CD14-positive monocyte (primary cell): ENCODE results near the gene GH2. TPM values are rescaled to one million over a fixed set of nuclear protein-coding genes. Genes with fewer than 3 reads are reported as not detected.
"Not testable (repeated sequence)": the region's sequence is repeated elsewhere in the genome, so short reads cannot be mapped to it uniquely, and the experiment has no call there.

Source experiments
- DNase-seq, 3 donors: peaks; one replicate each; pipeline ENCODE4 v3.0.0-alpha.2; 2011 to 2022
- H2AFZ ChIP-seq: 2 replicates; pipeline ENCODE4 v1.6.0; 2012; ENCODE audit warnings: mild to moderate bottlenecking, low read depth, low read length, inconsistent platforms; ENCODE audit not compliant: insufficient read depth, poor library complexity, severe bottlenecking
- H3K27ac ChIP-seq, 2 donors: 1 replicate in 1 of 2; 2 replicates in 1 of 2; pipeline ENCODE4 v1.5.1; 2012 to 2013; ENCODE audit warnings: low read length in 2 of 2, control low read depth in 1 of 2, inconsistent platforms in 1 of 2, low read depth in 1 of 2, mild to moderate bottlenecking in 1 of 2
- H3K27me3 ChIP-seq, 2 donors: one replicate each; pipeline versions ENCODE4 v1.6.0 to v1.6.1; 2011 to 2013; ENCODE audit warnings: low read length in 2 of 2; ENCODE audit not compliant: control insufficient read depth in 2 of 2, insufficient read depth in 2 of 2
- H3K36me3 ChIP-seq, 2 donors: replicated peaks in 1 of 2; 1 replicate in 1 of 2; 2 replicates in 1 of 2; pipeline versions ENCODE4 v1.5.1 to v1.6.1; 2012 to 2013; ENCODE audit warnings: low read length in 2 of 2, control low read depth in 1 of 2, inconsistent platforms in 1 of 2, mild to moderate bottlenecking in 1 of 2; ENCODE audit not compliant: insufficient read depth in 2 of 2, control insufficient read depth in 1 of 2
- H3K4me1 ChIP-seq, 2 donors: 1 replicate in 1 of 2; 2 replicates in 1 of 2; pipeline versions ENCODE4 v1.5.1 to v1.6.1; 2012 to 2013; ENCODE audit warnings: low read length in 2 of 2, control low read depth in 1 of 2, inconsistent platforms in 1 of 2, mild to moderate bottlenecking in 1 of 2, moderate library complexity in 1 of 2; ENCODE audit not compliant: insufficient read depth in 2 of 2, control insufficient read depth in 1 of 2
- H3K4me2 ChIP-seq: replicated peaks from 2 replicates; pipeline ENCODE3; 2012; ENCODE audit warnings: low read length, moderate library complexity, mild to moderate bottlenecking; ENCODE audit not compliant: poor library complexity, severe bottlenecking; ENCODE audit errors: extremely low read depth
- H3K4me3 ChIP-seq, 3 experiments: fragments of 200-600 bp in 1 of 3; sonication (generic) in 1 of 3; replicated peaks in 1 of 3; 1 replicate in 2 of 3; 2 replicates in 1 of 3; pipeline ENCODE4 v1.5.1; 2011 to 2013; ENCODE audit warnings: low read length in 3 of 3, mild to moderate bottlenecking in 3 of 3, control low read depth in 2 of 3, low read depth in 2 of 3, inconsistent platforms in 1 of 3, moderate library complexity in 1 of 3
- H3K79me2 ChIP-seq: 2 replicates; pipeline ENCODE4 v1.6.0; 2012; ENCODE audit warnings: mild to moderate bottlenecking, control low read depth, inconsistent platforms, low read length, moderate library complexity; ENCODE audit not compliant: insufficient read depth
- H3K9ac ChIP-seq: 2 replicates; pipeline ENCODE4 v1.6.0; 2017; ENCODE audit warnings: low read length, mild to moderate bottlenecking; ENCODE audit not compliant: insufficient read depth, poor library complexity, severe bottlenecking
- H3K9me3 ChIP-seq, 2 donors: replicated peaks in 1 of 2; 1 replicate in 1 of 2; 2 replicates in 1 of 2; pipeline versions ENCODE4 v1.5.1 to v1.6.1; 2012 to 2013; ENCODE audit warnings: low read length in 2 of 2, control low read depth in 1 of 2; ENCODE audit not compliant: control insufficient read depth in 1 of 2, insufficient read depth in 1 of 2
- H4K20me1 ChIP-seq: 2 replicates; pipeline ENCODE4 v1.6.0; 2012; ENCODE audit warnings: mild to moderate bottlenecking, low read length, control low read depth, moderate library complexity; ENCODE audit not compliant: insufficient read depth
- H3K27ac Mint-ChIP-seq, 7 donors: one replicate each; pipeline ENCODE4 v1.8.0; 2020; ENCODE audit warnings: mild to moderate bottlenecking in 7 of 7, mixed read lengths in 7 of 7, moderate library complexity in 6 of 7, inconsistent platforms in 2 of 7
- H3K27me3 Mint-ChIP-seq, 3 donors: one replicate each; pipeline ENCODE4 v1.8.0; 2021 to 2022; ENCODE audit warnings: low read depth in 3 of 3, mild to moderate bottlenecking in 3 of 3, mixed read lengths in 3 of 3, moderate library complexity in 3 of 3, inconsistent platforms in 1 of 3
- H3K36me3 Mint-ChIP-seq, 2 donors: one replicate each; pipeline ENCODE4 v1.8.0; 2020; ENCODE audit warnings: mixed read lengths in 2 of 2, inconsistent platforms in 1 of 2, mild to moderate bottlenecking in 1 of 2
- H3K4me1 Mint-ChIP-seq: one replicate; pipeline ENCODE4 v1.8.0; 2020; ENCODE audit warnings: mild to moderate bottlenecking, mixed read lengths
- H3K4me3 Mint-ChIP-seq, 2 donors: one replicate each; pipeline ENCODE4 v1.8.0; 2020; ENCODE audit warnings: mild to moderate bottlenecking in 2 of 2, mixed read lengths in 2 of 2, moderate library complexity in 1 of 2
- H3K9me3 Mint-ChIP-seq, 7 donors: one replicate each; pipeline ENCODE4 v1.8.0; 2020 to 2022; ENCODE audit warnings: mixed read lengths in 7 of 7, mild to moderate bottlenecking in 6 of 7, moderate library complexity in 6 of 7, inconsistent platforms in 2 of 7
- CTCF ChIP-seq: fragments of 200-600 bp; IDR thresholded peaks from one replicate; pipeline ENCODE4 v1.8.0; 2022; ENCODE audit warnings: antibody characterized with exemption, mild to moderate bottlenecking
- WGBS: methylation state at CpG from one replicate; pipeline ENCODE4 v1.1.5; 2013; ENCODE audit warnings: missing lambda C conversion rate; ENCODE audit not compliant: insufficient coverage; 5-methylcytosine and 5-hydroxymethylcytosine counted together
- intact Hi-C, 2 donors: fragments of 100-400 bp; cut with micrococcal nuclease; formaldehyde crosslinking; loops; one replicate each; pipeline versions ENCODE4 v1.15.0 to v1.15.1; 2023
- polyA plus RNA-seq, 3 donors: library from polyadenylated mRNA; depleted of rRNA in 1 of 3; unstranded in 2 of 3; stranded (reverse) in 1 of 3; fragments of 300-500 nt in 2 of 3; fragments of >200 nt in 1 of 3; fragmentation: Illumina TruSeq in 2 of 3; gene quantifications; 1 replicate in 2 of 3; 2 replicates in 1 of 3; pipeline ENCODE4 v1.2.3, GENCODE V29; 2012 to 2021

Gene GH2
- polyA plus RNA-seq, 3 donors = not detected

DNA sequence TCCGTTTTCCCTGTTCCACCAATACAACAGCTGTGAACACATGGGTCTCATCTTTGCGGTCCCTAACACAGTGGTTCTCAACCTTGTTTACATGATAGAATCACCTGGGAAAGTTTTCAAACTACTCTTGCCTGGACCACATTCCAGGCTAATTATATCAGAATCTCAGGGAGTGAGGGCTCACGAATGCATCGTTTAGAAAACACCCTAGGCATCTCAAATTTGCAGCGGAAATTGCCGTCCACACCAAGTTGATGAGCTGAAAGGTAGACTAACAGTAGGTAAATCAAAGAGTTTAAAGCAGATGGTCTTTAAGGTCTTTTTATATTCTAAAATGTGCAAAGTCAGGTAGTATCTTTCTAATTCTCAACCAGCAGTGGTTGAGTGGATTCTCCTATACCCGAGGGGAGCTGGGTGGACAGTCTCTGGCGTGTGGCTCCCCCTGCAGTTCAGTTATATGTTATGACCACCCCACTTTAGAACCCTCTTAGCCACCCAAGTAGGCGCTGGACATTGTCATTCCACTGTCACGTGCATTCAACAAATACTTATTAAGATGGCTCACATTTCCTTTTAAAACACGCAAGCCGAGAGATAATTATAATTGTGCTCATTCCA lies 25.5 kb upstream of the GH2 start:
- H3K79me2 ChIP-seq, H3K9me3 ChIP-seq, H2AFZ ChIP-seq, H3K36me3 Mint-ChIP-seq, H4K20me1 ChIP-seq, intact Hi-C loops, H3K36me3 ChIP-seq, H3K9ac ChIP-seq, H3K4me2 ChIP-seq, H3K27ac Mint-ChIP-seq, H3K27me3 Mint-ChIP-seq, H3K27me3 ChIP-seq, H3K27ac ChIP-seq, H3K4me3 ChIP-seq, H3K4me3 Mint-ChIP-seq, H3K4me1 Mint-ChIP-seq, DNase-seq, H3K4me1 ChIP-seq, H3K9me3 Mint-ChIP-seq: not testable (repeated sequence)
- WGBS = 97% methylated on average over 5 of the region's 12 CpGs
- peak; percentile 41 for TF ChIP-seq CTCF

DNA sequence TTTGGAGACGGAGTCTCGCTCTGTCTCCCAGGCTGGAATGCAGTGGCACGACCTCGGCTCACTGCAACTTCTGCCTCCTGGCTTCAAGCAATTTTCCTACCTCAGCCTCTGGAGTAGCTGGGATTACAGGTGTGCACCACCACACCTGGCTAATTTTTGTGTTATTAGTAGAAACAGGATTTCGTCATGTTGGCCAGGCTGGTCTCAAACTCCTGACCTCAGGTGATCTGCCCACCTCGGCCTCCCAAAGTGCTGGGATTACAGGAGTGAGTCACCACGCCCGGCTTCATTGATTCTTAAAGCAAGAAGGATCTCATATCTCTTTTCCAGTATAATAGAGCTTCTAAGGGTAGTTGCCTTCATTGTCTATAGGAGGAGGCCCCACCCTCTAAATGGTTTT lies 23.1 kb upstream of the GH2 start:
- intact Hi-C loops = loop anchor here in 1 of 2 donors (5.0 kb wide), 1 partner anchor 43 kb away; no protein-coding TSS in a partner anchor
- not testable (repeated sequence) for H2AFZ ChIP-seq, H3K36me3 ChIP-seq, H3K9me3 Mint-ChIP-seq, H3K79me2 ChIP-seq, H3K9me3 ChIP-seq, H3K4me2 ChIP-seq, H3K4me1 ChIP-seq, DNase-seq, H3K36me3 Mint-ChIP-seq, H3K4me3 Mint-ChIP-seq, H4K20me1 ChIP-seq, H3K27me3 ChIP-seq, H3K4me3 ChIP-seq, H3K27ac ChIP-seq, H3K9ac ChIP-seq, H3K4me1 Mint-ChIP-seq, H3K27me3 Mint-ChIP-seq, H3K27ac Mint-ChIP-seq
- no CpG with 5 or more reads among the region's 8 CpGs for WGBS
